ENCODE results near the gene ZNF10. TPM values are rescaled to one million over a fixed set of nuclear protein-coding genes. Genes with fewer than 3 reads are reported as not detected.

The ZNF10 gene
- polyA plus RNA-seq, 1 of the 3 experiments (the other 2 are of a cell fraction) = 4.5 TPM

DNA sequence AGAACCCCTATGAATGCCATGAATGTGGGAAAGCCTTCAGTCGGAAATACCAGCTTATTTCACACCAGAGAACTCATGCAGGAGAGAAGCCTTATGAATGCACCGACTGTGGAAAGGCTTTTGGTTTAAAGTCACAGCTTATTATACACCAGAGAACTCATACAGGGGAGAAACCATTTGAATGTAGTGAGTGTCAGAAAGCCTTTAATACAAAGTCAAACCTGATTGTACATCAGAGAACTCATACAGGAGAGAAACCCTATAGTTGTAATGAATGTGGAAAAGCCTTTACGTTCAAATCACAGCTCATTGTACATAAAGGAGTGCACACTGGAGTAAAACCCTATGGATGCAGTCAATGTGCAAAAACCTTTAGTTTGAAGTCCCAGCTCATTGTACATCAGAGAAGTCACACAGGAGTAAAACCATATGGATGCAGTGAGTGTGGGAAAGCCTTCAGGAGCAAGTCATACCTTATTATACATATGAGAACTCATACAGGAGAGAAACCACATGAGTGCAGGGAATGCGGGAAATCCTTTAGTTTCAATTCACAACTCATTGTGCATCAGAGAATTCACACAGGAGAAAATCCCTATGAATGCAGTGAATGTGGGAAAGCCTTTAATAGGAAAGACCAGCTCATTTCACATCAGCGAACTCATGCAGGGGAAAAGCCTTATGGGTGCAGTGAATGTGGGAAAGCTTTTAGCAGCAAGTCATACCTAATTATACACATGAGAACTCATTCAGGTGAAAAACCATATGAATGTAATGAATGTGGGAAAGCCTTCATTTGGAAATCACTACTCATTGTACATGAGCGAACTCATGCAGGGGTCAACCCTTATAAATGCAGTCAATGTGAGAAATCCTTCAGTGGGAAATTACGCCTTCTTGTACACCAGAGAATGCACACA lies 73.2 kb downstream of the ZNF10 start:
- no peak overlapping the region for H3K27ac ChIP-seq (ENCODE audit: low read depth in 2 of 2, low read length in 1 of 2)
- 90% methylated on average over 7 of the region's 7 CpGs for WGBS (ENCODE audit: low lambda C conversion rate)
- H3K9ac ChIP-seq = no peak overlapping the region
- H3K4me2 ChIP-seq = no peak overlapping the region
- TF ChIP-seq MEF2A (IDR thresholded peaks at IDR 0.05; ENCODE audit: borderline replicate concordance, low read depth) (no peak), RXRA (IDR thresholded peaks at IDR 0.05; ENCODE audit: borderline replicate concordance, low read depth) (no peak), FOSL2 (IDR thresholded peaks at IDR 0.05; ENCODE audit: borderline replicate concordance, low read depth) (no peak), MXI1 (IDR thresholded peaks at IDR 0.05; ENCODE audit: low read depth, low read length) (no peak), RAD21 (IDR thresholded peaks at IDR 0.05; ENCODE audit: low read length) (no peak), RCOR1 (IDR thresholded peaks at IDR 0.05; ENCODE audit: low read length) (no peak), POLR2AphosphoS5 (IDR thresholded peaks at IDR 0.05; ENCODE audit: low read depth, low read length) (no peak), TCF12 (IDR thresholded peaks at IDR 0.05) (no peak), RFX5 (IDR thresholded peaks at IDR 0.05; ENCODE audit: low read length) (no peak), EP300 (IDR thresholded peaks at IDR 0.05; ENCODE audit: borderline replicate concordance in 1 of 2, low read depth in 1 of 2, low read length in 1 of 2) (no peak), FOXJ3 (CRISPR knock-in tag; IDR thresholded peaks at IDR 0.05) (no peak), JUND (IDR thresholded peaks at IDR 0.05) (no peak), NFIC (IDR thresholded peaks at IDR 0.05; ENCODE audit: borderline replicate concordance) (no peak), TEAD4 (IDR thresholded peaks at IDR 0.05; ENCODE audit: borderline replicate concordance, insufficient read depth) (no peak), YY1 (IDR thresholded peaks at IDR 0.05; ENCODE audit: low read depth) (no peak), EZH2phosphoT487 (IDR thresholded peaks at IDR 0.05; ENCODE audit: borderline replicate concordance, low read depth) (no peak)
- TF ChIP-seq, protein P1, sequence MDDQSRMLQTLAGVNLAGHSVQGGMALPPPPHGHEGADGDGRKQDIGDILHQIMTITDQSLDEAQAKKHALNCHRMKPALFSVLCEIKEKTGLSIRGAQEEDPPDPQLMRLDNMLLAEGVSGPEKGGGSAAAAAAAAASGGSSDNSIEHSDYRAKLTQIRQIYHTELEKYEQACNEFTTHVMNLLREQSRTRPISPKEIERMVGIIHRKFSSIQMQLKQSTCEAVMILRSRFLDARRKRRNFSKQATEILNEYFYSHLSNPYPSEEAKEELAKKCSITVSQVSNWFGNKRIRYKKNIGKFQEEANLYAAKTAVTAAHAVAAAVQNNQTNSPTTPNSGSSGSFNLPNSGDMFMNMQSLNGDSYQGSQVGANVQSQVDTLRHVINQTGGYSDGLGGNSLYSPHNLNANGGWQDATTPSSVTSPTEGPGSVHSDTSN (IDR thresholded peaks at IDR 0.05) = no peak
- TF ChIP-seq, protein P2, sequence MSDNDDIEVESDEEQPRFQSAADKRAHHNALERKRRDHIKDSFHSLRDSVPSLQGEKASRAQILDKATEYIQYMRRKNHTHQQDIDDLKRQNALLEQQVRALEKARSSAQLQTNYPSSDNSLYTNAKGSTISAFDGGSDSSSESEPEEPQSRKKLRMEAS (IDR thresholded peaks at IDR 0.05; ENCODE audit: low read depth) = no peak
- TF ChIP-seq, protein P3, sequence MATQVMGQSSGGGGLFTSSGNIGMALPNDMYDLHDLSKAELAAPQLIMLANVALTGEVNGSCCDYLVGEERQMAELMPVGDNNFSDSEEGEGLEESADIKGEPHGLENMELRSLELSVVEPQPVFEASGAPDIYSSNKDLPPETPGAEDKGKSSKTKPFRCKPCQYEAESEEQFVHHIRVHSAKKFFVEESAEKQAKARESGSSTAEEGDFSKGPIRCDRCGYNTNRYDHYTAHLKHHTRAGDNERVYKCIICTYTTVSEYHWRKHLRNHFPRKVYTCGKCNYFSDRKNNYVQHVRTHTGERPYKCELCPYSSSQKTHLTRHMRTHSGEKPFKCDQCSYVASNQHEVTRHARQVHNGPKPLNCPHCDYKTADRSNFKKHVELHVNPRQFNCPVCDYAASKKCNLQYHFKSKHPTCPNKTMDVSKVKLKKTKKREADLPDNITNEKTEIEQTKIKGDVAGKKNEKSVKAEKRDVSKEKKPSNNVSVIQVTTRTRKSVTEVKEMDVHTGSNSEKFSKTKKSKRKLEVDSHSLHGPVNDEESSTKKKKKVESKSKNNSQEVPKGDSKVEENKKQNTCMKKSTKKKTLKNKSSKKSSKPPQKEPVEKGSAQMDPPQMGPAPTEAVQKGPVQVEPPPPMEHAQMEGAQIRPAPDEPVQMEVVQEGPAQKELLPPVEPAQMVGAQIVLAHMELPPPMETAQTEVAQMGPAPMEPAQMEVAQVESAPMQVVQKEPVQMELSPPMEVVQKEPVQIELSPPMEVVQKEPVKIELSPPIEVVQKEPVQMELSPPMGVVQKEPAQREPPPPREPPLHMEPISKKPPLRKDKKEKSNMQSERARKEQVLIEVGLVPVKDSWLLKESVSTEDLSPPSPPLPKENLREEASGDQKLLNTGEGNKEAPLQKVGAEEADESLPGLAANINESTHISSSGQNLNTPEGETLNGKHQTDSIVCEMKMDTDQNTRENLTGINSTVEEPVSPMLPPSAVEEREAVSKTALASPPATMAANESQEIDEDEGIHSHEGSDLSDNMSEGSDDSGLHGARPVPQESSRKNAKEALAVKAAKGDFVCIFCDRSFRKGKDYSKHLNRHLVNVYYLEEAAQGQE (IDR thresholded peaks at IDR 0.05; ENCODE audit: low read depth, low read length) = no peak
- TF ChIP-seq, protein P4, sequence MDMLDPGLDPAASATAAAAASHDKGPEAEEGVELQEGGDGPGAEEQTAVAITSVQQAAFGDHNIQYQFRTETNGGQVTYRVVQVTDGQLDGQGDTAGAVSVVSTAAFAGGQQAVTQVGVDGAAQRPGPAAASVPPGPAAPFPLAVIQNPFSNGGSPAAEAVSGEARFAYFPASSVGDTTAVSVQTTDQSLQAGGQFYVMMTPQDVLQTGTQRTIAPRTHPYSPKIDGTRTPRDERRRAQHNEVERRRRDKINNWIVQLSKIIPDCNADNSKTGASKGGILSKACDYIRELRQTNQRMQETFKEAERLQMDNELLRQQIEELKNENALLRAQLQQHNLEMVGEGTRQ (IDR thresholded peaks at IDR 0.05; ENCODE audit: borderline replicate concordance, low read depth, low read length) = no peak
- no peaks in the 10 kb centered on the region for H3K4me1 ChIP-seq (ENCODE audit: control insufficient read depth in 1 of 2, insufficient read depth in 2 of 2, low read depth in 1 of 2, low read length in 1 of 2)
- DNase-seq = no peak
- POLR2A ChIA-PET = no interaction called here
- no peaks in the 10 kb centered on the region for H3K79me2 ChIP-seq (ENCODE audit: insufficient read depth)
- no peaks in the 10 kb centered on the region for H3K9me2 ChIP-seq
- CTCF ChIA-PET = interaction anchor here (1.0 to 1.3 kb wide), 3 partner anchors 10 to 435 kb away, joined by 3 to 5 read pairs (median 3); no protein-coding TSS in a partner anchor
- no peaks in the 10 kb centered on the region for H4K20me1 ChIP-seq (ENCODE audit: insufficient read depth)
- H3K4me3 ChIP-seq (ENCODE audit: low read depth in 2 of 2, low read length in 1 of 2) = peak overlapping the region in 1 of 2 experiments; percentile 21; a peak in 1 of 4 replicates
- H2AFZ ChIP-seq (ENCODE audit: low read depth) = no peak overlapping the region
- H3F3A ChIP-seq (replicated peaks; ENCODE audit: insufficient read depth) = peaks cover 29% of the 10 kb centered on the region
- peaks cover 76% of the 10 kb centered on the region for H3K9me3 ChIP-seq
- no peaks in the 10 kb centered on the region for H3K27me3 ChIP-seq (ENCODE audit: insufficient read depth)
- H3K36me3 ChIP-seq (replicated peaks in 1 of 2; ENCODE audit: control insufficient read depth in 1 of 2, insufficient read depth in 2 of 2, low read length in 1 of 2) = peaks cover 32 to 46% of the 10 kb centered on the region in 2 experiments

All from SK-N-SH (cell line).